ENCODE measurements around the gene TMEM132E.

DNA sequence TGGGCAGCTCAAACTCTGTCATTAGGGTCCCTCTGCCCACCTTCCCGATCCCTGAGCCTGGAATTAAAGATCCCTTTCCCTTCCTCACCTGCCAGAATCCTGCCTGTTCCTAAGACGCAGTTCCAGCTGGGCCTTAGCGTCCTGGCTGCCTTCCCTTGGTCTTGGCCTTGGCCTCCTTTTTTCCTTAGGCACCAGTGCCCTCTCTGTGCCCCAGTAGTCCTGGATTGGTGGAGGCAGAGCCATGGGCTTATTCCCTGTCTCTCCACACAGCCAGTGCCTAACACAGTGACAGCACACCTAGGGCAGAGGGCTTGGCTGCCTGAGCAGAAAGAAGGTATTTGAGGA is 3.5 kb downstream of the TMEM132E start:
- TF ChIP-seq POLR2AphosphoS5 (IDR thresholded peaks at IDR 0.05): no peak
- TF ChIP-seq, protein P1, sequence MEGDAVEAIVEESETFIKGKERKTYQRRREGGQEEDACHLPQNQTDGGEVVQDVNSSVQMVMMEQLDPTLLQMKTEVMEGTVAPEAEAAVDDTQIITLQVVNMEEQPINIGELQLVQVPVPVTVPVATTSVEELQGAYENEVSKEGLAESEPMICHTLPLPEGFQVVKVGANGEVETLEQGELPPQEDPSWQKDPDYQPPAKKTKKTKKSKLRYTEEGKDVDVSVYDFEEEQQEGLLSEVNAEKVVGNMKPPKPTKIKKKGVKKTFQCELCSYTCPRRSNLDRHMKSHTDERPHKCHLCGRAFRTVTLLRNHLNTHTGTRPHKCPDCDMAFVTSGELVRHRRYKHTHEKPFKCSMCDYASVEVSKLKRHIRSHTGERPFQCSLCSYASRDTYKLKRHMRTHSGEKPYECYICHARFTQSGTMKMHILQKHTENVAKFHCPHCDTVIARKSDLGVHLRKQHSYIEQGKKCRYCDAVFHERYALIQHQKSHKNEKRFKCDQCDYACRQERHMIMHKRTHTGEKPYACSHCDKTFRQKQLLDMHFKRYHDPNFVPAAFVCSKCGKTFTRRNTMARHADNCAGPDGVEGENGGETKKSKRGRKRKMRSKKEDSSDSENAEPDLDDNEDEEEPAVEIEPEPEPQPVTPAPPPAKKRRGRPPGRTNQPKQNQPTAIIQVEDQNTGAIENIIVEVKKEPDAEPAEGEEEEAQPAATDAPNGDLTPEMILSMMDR (IDR thresholded peaks at IDR 0.05): no peak

All from suprapubic skin (tissue), 3 donors.